ENCODE measurements around the gene FAM81A. TPM values are rescaled to one million over a fixed set of nuclear protein-coding genes. Genes with fewer than 3 reads are reported as not detected.

FAM81A gene
- total RNA-seq, 1 donor from 2014 or later: 2.9 TPM

GRCh38 chr15:59413577-59413976 is 24.4 kb upstream of the FAM81A start:
- intact Hi-C loops (cut with micrococcal nuclease): no loop called here
- Histone ChIP-seq H3K27me3 (ENCODE audit: low read depth) (no peaks in the 10 kb centered on the region), H3K27ac (replicated peaks) (no peak overlapping the region), H3K9me3 (replicated peaks) (no peaks in the 10 kb centered on the region), H3K36me3 (no peaks in the 10 kb centered on the region), H3K4me1 (no peaks in the 10 kb centered on the region), H3K4me3 (no peak overlapping the region)
- DNase-seq: no peak
- no peak for TF ChIP-seq CTCF (IDR thresholded peaks at IDR 0.05; ENCODE audit: borderline replicate concordance)

GRCh38 chr15:59416816-59417215 is 21.2 kb upstream of the FAM81A start:
- intact Hi-C loops (cut with micrococcal nuclease): no loop called here
- no peaks in the 10 kb centered on the region for H3K9me3 ChIP-seq (replicated peaks)
- H3K36me3 ChIP-seq: no peaks in the 10 kb centered on the region
- H3K27ac ChIP-seq (replicated peaks): no peak overlapping the region
- H3K27me3 ChIP-seq (ENCODE audit: low read depth): peaks cover 5% of the 10 kb centered on the region
- DNase-seq: no peak
- no peak overlapping the region for H3K4me3 ChIP-seq
- no peak for TF ChIP-seq CTCF (IDR thresholded peaks at IDR 0.05; ENCODE audit: borderline replicate concordance)
- H3K4me1 ChIP-seq: no peaks in the 10 kb centered on the region

- Histone ChIP-seq H3K27me3 (ENCODE audit: low read depth) (peaks cover 10% of the 10 kb centered on the region), H3K9me3 (replicated peaks) (no peaks in the 10 kb centered on the region), H3K36me3 (no peaks in the 10 kb centered on the region), H3K27ac (replicated peaks) (no peak overlapping the region), H3K4me1 (no peaks in the 10 kb centered on the region), H3K4me3 (no peak overlapping the region)
- no peak for TF ChIP-seq CTCF (IDR thresholded peaks at IDR 0.05; ENCODE audit: borderline replicate concordance)
- no peak for DNase-seq
- intact Hi-C loops (cut with micrococcal nuclease): no loop called here
Observed at GRCh38 chr15:59419170-59419569, 18.8 kb upstream of the FAM81A start.

- no peaks in the 10 kb centered on the region for H3K36me3 ChIP-seq
- no peak for TF ChIP-seq CTCF (IDR thresholded peaks at IDR 0.05; ENCODE audit: borderline replicate concordance)
- H3K4me1 ChIP-seq: no peaks in the 10 kb centered on the region
- no peak overlapping the region for H3K27ac ChIP-seq (replicated peaks)
- no peak overlapping the region for H3K4me3 ChIP-seq
- H3K9me3 ChIP-seq (replicated peaks): no peaks in the 10 kb centered on the region
- intact Hi-C loops (cut with micrococcal nuclease): no loop called here
- peaks cover 12% of the 10 kb centered on the region for H3K27me3 ChIP-seq (ENCODE audit: low read depth)
- DNase-seq: no peak
Observed at GRCh38 chr15:59420108-59420507, 17.9 kb upstream of the FAM81A start.

- intact Hi-C loops (cut with micrococcal nuclease): no loop called here
- Histone ChIP-seq H3K36me3 (no peaks in the 10 kb centered on the region), H3K9me3 (replicated peaks) (no peaks in the 10 kb centered on the region), H3K27me3 (ENCODE audit: low read depth) (peaks cover 12% of the 10 kb centered on the region), H3K4me1 (no peaks in the 10 kb centered on the region), H3K27ac (replicated peaks) (no peak overlapping the region), H3K4me3 (no peak overlapping the region)
- no peak for TF ChIP-seq CTCF (IDR thresholded peaks at IDR 0.05; ENCODE audit: borderline replicate concordance)
- no peak for DNase-seq
Observed at GRCh38 chr15:59420986-59421618, 16.9 kb upstream of the FAM81A start.

Data from left ventricle myocardium inferior (tissue), 1 donor.